Neural cell (in vitro differentiated cells): ENCODE measurements around the gene FRMD4A.

ENCODE experiments used
- CTCF ChIP-seq: fragments of 450-650 bp; IDR thresholded peaks from 2 replicates; pipeline ENCODE4 v1.5.1; 2014; ENCODE audit warnings: antibody characterized with exemption, mild to moderate bottlenecking, moderate library complexity; ENCODE audit not compliant: poor library complexity, severe bottlenecking
- EP300 ChIP-seq: fragments of 450-650 bp; conservative IDR thresholded peaks from 2 replicates; pipeline ENCODE4 v1.6.1; 2014; ENCODE audit warnings: antibody characterized with exemption, mild to moderate bottlenecking, moderate library complexity; ENCODE audit not compliant: poor library complexity, severe bottlenecking
- EZH2 ChIP-seq: fragments of 200-600, 300-800 bp; shearing (Covaris generic), sonication (generic); IDR thresholded peaks from 2 replicates; pipeline ENCODE4 v1.6.1; 2014; ENCODE audit warnings: antibody characterized with exemption, low read length, borderline replicate concordance, mild to moderate bottlenecking; ENCODE audit not compliant: insufficient read depth, poor library complexity, severe bottlenecking

GRCh38 chr10:13989616-13990015 is 341.1 kb downstream of the FRMD4A start:
- TF ChIP-seq CTCF (no peak), EP300 (no peak), EZH2 (no peak)
